Measurements from ENCODE around the gene SYCE1L. TPM values are rescaled to one million over a fixed set of nuclear protein-coding genes. Genes with fewer than 3 reads are reported as not detected.

The SYCE1L gene
- total RNA-seq, 1 experiment from 2014 or later: not detected

DNA sequence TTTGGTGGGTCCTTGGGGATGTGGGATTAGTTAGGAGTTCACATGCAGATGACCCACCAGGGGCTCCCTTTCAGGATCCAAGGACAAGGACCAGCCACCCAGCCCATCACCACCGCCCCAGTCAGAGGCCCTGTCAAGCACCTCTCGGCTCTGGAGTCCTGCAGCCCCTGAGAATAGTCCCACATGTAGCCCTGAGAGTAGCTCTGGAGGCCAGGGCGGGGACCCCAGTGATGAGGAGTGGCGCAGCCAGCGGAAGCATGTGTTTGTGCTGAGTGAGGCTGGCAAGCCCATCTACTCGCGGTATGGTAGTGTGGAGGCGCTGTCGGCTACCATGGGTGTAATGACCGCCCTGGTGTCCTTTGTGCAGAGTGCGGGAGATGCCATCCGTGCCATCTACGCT, 5.8 kb upstream of the SYCE1L start:
- in situ Hi-C loops (cut with HindIII; ENCODE audit: low pct_unique_long_range_greater_than_20kb, low sequenced_read_pairs): no loop called here
- no peak for DNase-seq (ENCODE audit: low read depth, low spot score)

GRCh38 chr16:77194295-77195231, 4.6 kb upstream of the SYCE1L start:
- no peak for DNase-seq (ENCODE audit: low read depth, low spot score)
- in situ Hi-C loops (cut with HindIII; ENCODE audit: low pct_unique_long_range_greater_than_20kb, low sequenced_read_pairs): no loop called here

DNA sequence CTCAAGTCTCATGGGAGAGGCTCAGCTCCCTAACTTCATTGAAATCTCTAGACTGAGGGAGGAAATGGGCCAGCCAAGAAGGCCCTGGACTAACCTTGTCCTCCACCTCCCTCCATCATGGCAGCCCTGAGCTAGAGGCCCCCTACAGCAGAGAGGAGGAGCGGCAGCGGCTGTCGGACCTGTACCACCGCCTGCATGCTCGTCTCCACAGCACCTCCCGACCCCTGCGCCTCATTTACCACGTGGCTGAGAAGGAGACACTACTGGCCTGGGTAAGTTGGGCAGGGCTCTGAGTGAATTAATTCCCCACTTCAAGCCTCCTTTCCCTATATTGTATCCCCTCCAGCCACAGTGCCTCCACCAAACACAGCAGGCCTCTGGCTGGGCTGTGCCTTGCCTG, 3.8 kb upstream of the SYCE1L start:
- in situ Hi-C loops (cut with HindIII; ENCODE audit: low pct_unique_long_range_greater_than_20kb, low sequenced_read_pairs): no loop called here
- no peak for DNase-seq (ENCODE audit: low read depth, low spot score)

- in situ Hi-C loops (cut with HindIII; ENCODE audit: low pct_unique_long_range_greater_than_20kb, low sequenced_read_pairs): no loop called here
- no peak for DNase-seq (ENCODE audit: low read depth, low spot score)
Measured at GRCh38 chr16:77197747-77198146, 1.5 kb upstream of the SYCE1L start.

GRCh38 chr16:77206533-77206932, 7.3 kb downstream of the SYCE1L start:
- in situ Hi-C loops (cut with HindIII; ENCODE audit: low pct_unique_long_range_greater_than_20kb, low sequenced_read_pairs): no loop called here
- no peak for DNase-seq (ENCODE audit: low read depth, low spot score)

GRCh38 chr16:77207030-77207429, 7.8 kb downstream of the SYCE1L start:
- no peak for DNase-seq (ENCODE audit: low read depth, low spot score)
- in situ Hi-C loops (cut with HindIII; ENCODE audit: low pct_unique_long_range_greater_than_20kb, low sequenced_read_pairs): no loop called here

GRCh38 chr16:77208382-77208781, 9.2 kb downstream of the SYCE1L start:
- in situ Hi-C loops (cut with HindIII; ENCODE audit: low pct_unique_long_range_greater_than_20kb, low sequenced_read_pairs): no loop called here
- DNase-seq (ENCODE audit: low read depth, low spot score): no peak

DNA sequence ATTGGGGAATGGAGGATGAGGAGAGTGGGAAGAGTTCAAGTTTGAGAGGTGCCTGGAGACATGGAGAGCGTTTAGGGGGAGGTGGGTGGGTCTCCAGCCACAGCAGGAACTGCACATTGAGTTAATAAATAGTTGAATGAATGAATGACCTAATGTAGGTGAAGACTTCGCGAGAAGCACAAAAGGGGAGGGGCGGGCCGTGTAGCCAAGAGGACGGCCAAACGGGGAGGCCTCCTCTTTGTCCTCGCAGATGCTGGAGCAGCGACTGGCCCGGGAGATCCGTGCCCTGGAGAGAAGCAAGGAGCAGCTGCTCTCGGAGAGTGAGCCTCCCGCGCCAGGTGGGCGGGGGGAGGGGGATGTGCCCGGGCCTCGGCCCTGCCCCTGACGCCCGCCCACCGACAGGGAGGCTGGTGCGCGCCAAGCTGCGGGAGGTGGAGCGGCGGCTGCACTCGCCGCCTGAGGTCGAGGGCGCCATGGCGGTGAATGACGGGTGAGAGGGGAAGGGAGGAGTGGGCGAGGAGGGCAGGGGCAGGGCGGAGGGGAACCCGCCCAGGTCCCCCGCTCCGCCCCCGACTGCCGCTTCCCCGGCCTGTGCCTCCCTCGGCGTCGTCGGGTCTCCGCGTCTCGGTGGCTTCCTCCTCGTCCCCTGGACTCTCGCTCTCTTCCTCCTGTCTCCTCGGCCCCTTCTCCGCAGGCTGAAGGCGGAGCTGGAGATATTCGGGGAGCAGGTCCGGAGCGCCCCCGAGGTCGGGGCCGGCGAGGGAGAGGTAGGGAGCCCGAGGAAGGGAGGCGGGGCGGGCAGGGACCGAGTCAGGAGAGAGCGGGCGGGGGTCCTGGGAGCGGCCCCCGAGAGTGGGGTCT, 12.9 kb downstream of the SYCE1L start:
- in situ Hi-C loops (cut with HindIII; ENCODE audit: low pct_unique_long_range_greater_than_20kb, low sequenced_read_pairs): no loop called here
- no peak for DNase-seq (ENCODE audit: low read depth, low spot score)

- DNase-seq (ENCODE audit: low read depth, low spot score): no peak
- in situ Hi-C loops (cut with HindIII; ENCODE audit: low pct_unique_long_range_greater_than_20kb, low sequenced_read_pairs): no loop called here
Measured at GRCh38 chr16:77212741-77213541, 13.7 kb downstream of the SYCE1L start.

DNA sequence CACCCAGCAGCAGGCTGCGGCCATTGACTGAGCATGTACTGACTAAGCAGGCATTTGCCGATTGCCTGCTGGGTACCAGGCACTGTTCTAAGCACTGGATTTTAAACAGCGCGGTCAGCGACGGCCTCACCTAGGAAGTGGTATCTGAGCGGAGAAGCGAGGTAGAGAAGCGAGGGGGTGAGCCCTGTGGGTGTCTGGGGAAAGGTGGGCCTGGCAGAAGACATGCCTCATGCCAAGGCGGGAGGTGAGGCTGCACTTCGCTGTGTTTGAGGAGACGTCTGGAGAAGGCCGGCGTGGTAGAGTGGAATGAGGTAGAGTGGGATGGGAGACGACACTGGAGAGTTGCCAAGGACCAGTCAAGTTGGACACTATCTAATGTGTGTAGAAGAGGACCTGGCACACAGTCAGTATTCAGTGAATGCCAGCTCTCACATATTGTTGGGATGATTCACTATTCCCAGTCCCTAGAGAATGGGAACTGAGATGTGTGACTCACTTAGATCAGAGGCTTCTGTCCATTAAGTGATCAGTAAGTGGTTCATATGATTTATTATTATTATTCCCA, 14.4 kb downstream of the SYCE1L start:
- DNase-seq (ENCODE audit: low read depth, low spot score): peak; percentile 82

GRCh38 chr16:77214411-77215138, 15.4 kb downstream of the SYCE1L start:
- in situ Hi-C loops (cut with HindIII; ENCODE audit: low pct_unique_long_range_greater_than_20kb, low sequenced_read_pairs): no loop called here
- no peak for DNase-seq (ENCODE audit: low read depth, low spot score)

More for the DNA sequence above, 14.4 kb downstream of the SYCE1L start:
- in situ Hi-C loops (cut with HindIII; ENCODE audit: low pct_unique_long_range_greater_than_20kb, low sequenced_read_pairs): no loop called here

DNA sequence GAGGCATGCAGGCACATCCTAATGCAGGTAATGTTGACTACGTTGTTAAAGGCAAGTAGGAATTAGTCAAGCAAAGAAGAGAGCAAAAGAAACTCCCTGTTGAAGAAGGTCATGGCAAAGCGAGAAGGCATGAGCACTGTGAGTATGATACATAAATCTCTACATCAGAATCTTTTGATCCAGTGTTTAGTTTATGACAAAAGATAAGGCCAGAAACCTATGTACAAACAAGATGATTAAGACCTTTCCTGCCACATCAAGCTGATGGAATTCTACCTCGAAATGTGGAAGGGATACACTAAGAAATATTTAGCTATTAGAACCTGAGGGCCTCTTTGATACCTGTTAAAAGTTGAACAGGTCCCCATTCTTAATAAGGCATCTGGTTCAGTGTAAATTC, 20.2 kb downstream of the SYCE1L start:
- no peak for DNase-seq (ENCODE audit: low read depth, low spot score)
- in situ Hi-C loops (cut with HindIII; ENCODE audit: low pct_unique_long_range_greater_than_20kb, low sequenced_read_pairs): no loop called here

DNA sequence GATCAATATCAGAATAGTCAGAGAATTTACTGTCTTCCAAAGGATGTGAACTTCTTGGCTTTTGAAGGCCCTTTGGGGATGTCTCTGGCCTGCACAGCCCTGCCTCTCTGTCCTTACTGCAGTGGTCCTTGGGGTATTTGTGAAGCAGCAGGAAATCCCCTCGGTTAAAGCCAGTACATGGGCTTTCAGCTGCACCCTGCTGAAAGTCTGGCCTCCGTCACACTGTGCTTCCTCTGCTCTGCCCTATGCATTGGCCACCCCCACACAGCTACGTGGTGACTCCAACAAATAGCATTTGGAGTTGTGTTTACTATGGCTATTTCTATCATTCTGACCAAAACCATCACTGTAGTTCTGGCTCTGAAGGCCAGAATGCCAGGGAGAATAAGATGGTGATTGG, 21.2 kb downstream of the SYCE1L start:
- DNase-seq (ENCODE audit: low read depth, low spot score): no peak
- in situ Hi-C loops (cut with HindIII; ENCODE audit: low pct_unique_long_range_greater_than_20kb, low sequenced_read_pairs): no loop called here

- in situ Hi-C loops (cut with HindIII; ENCODE audit: low pct_unique_long_range_greater_than_20kb, low sequenced_read_pairs): no loop called here
- DNase-seq (ENCODE audit: low read depth, low spot score): no peak
Measured at GRCh38 chr16:77221482-77221881, 22.3 kb downstream of the SYCE1L start.

GRCh38 chr16:77223184-77223583, 24.0 kb downstream of the SYCE1L start:
- in situ Hi-C loops (cut with HindIII; ENCODE audit: low pct_unique_long_range_greater_than_20kb, low sequenced_read_pairs): no loop called here
- peak; percentile 23 for DNase-seq (ENCODE audit: low read depth, low spot score)

GRCh38 chr16:77225182-77225581, 26.0 kb downstream of the SYCE1L start:
- in situ Hi-C loops (cut with HindIII; ENCODE audit: low pct_unique_long_range_greater_than_20kb, low sequenced_read_pairs): no loop called here
- no peak for DNase-seq (ENCODE audit: low read depth, low spot score)

DNA sequence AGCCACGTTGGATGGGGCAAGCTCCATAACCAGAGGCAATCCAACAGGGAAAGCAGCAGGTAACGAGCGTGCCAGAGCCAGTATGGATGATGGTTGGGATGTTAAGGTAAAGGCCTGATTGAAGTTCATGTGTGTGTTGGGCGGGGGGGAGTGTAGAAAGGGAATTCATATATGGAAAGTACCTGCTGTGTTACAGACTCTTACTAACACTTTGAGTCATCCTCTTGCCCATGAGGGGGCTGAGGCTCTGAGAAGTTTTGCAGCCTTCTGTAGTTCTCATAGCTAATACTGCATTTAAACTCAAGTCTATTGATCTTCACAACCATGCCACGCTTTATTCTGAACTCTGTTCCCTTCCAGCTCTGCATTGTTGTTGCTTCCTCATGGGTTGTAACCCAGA, 28.5 kb downstream of the SYCE1L start:
- in situ Hi-C loops (cut with HindIII; ENCODE audit: low pct_unique_long_range_greater_than_20kb, low sequenced_read_pairs): no loop called here
- DNase-seq (ENCODE audit: low read depth, low spot score): no peak

Measured in SK-MEL-5 (cell line).